Right forelimb (tissue), 1 donor: ENCODE data around the gene UBE2H.
A peak's percentile ranks its signal among the peaks of the same experiment; 100 is the strongest.

Experiments used
- DNase-seq: peaks from one replicate; pipeline ENCODE4 v3.0.0-alpha.2; 2018

UBE2H gene

GRCh38 chr7:129804890-129805719, 147.7 kb downstream of the UBE2H start:
- no peak for DNase-seq

- DNase-seq, result no peak
Observed at GRCh38 chr7:129804111-129804889, 148.5 kb downstream of the UBE2H start.

GRCh38 chr7:129803546-129804081, 149.1 kb downstream of the UBE2H start:
- DNase-seq, result no peak

- no peak for DNase-seq
Observed at GRCh38 chr7:129801882-129802281, 150.9 kb downstream of the UBE2H start.

GRCh38 chr7:129800901-129801300, 151.9 kb downstream of the UBE2H start:
- DNase-seq, result no peak

GRCh38 chr7:129799350-129799955, 153.3 kb downstream of the UBE2H start:
- DNase-seq, result no peak

GRCh38 chr7:129798616-129799349, 154.0 kb downstream of the UBE2H start:
- DNase-seq, result no peak

- DNase-seq, result peak; percentile 39
Observed at GRCh38 chr7:129797214-129797789, 155.5 kb downstream of the UBE2H start.

- DNase-seq, result peak; percentile 42
Observed at GRCh38 chr7:129796186-129796775, 156.5 kb downstream of the UBE2H start.

GRCh38 chr7:129794461-129794860, 158.3 kb downstream of the UBE2H start:
- DNase-seq, result peak; percentile 26

- DNase-seq, result peak; percentile 24
Observed at GRCh38 chr7:129793506-129794310, 159.1 kb downstream of the UBE2H start.

- no peak for DNase-seq
Observed at GRCh38 chr7:129792721-129793120, 160.0 kb downstream of the UBE2H start.

GRCh38 chr7:129790136-129790535, 162.6 kb downstream of the UBE2H start:
- DNase-seq, result no peak

- no peak for DNase-seq
Observed at GRCh38 chr7:129789652-129790051, 163.1 kb downstream of the UBE2H start.

- DNase-seq, result no peak
Observed at GRCh38 chr7:129789000-129789399, 163.8 kb downstream of the UBE2H start.

- DNase-seq, result no peak
Observed at GRCh38 chr7:129786825-129787563, 165.8 kb downstream of the UBE2H start.

- no peak for DNase-seq
Observed at GRCh38 chr7:129785685-129786514, 166.9 kb downstream of the UBE2H start.

- DNase-seq, result no peak
Observed at GRCh38 chr7:129784783-129785684, 167.7 kb downstream of the UBE2H start.
